GM12878 (cell line): ENCODE results near the gene ABL1. TPM values are rescaled to one million over a fixed set of nuclear protein-coding genes. Genes with fewer than 3 reads are reported as not detected.

Source experiments
- ATAC-seq: fragments of 200-7000 bp; cut with Tn5 transposase; 3 replicates; pipeline ENCODE4 v1.9.1; 2020; ENCODE audit warnings: mild to moderate bottlenecking, moderate library complexity
- BruUV-seq: library from RNA; stranded (reverse); fragments of 400-500 nt; replicated peaks from 2 replicates; lab custom pipeline; 2021; lab: Mats Ljungman, UMichigan
- CTCF ChIA-PET: fragments of 300-600 bp; sonication (Branson Sonifier 250); formaldehyde crosslinking; extraction: SDS; loops from one replicate; lab custom pipeline; 2021; ENCODE audit warnings: inconsistent platforms; lab: Yijun Ruan, JAX
- POLR2A ChIA-PET: fragments of 350-600 bp; formaldehyde crosslinking; extraction: SDS; loops from one replicate; lab custom pipeline; 2021; ENCODE audit warnings: inconsistent platforms; lab: Charles Lee
- RAD21 ChIA-PET: fragments of 300-600 bp; sonication (Branson Sonifier 250); formaldehyde crosslinking; loops from one replicate; lab custom pipeline; 2023; ENCODE audit warnings: antibody characterized with exemption; ENCODE audit not compliant: unreplicated experiment; lab: Charles Lee
- SMC1A ChIA-PET: fragments of 300-600 bp; sonication (Branson Sonifier 250); formaldehyde crosslinking; loops from one replicate; lab custom pipeline; 2023; ENCODE audit not compliant: unreplicated experiment, uncharacterized antibody; lab: Charles Lee
- DNase-seq: peaks from one replicate; pipeline ENCODE4 v3.0.0-alpha.2; 2011; ENCODE audit warnings: low read depth, low spot score
- FAIRE-seq: peaks from 3 replicates; lab custom pipeline; 2011; peaks lifted over from hg19 to GRCh38; lab: Jason Lieb, UNC
- H2AFZ ChIP-seq: 2 replicates; pipeline ENCODE4 v1.6.0; 2011; ENCODE audit warnings: low read depth, low read length, control low read depth; ENCODE audit not compliant: control insufficient read depth
- H3K27ac ChIP-seq: 2 replicates; pipeline ENCODE4 v1.5.1; 2011; ENCODE audit warnings: control low read depth; ENCODE audit not compliant: control insufficient read depth, insufficient read depth
- H3K27me3 ChIP-seq, 2 experiments: replicated peaks in 1 of 2; 2 replicates each; pipeline versions ENCODE4 v1.6.0 to v1.6.1; 2011; ENCODE audit warnings: low read length in 1 of 2; ENCODE audit not compliant: control insufficient read depth in 2 of 2, insufficient read depth in 2 of 2
- H3K36me3 ChIP-seq, 2 experiments: 2 replicates each; pipeline ENCODE4 v1.5.1; 2011; ENCODE audit warnings: low read length in 1 of 2; ENCODE audit not compliant: control insufficient read depth in 2 of 2, insufficient read depth in 2 of 2
- H3K4me1 ChIP-seq: 2 replicates; pipeline ENCODE4 v1.6.1; 2011; ENCODE audit warnings: mild to moderate bottlenecking, low read length, moderate library complexity, mixed read lengths; ENCODE audit not compliant: control insufficient read depth, insufficient read depth
- H3K4me2 ChIP-seq: 2 replicates; pipeline ENCODE4 v1.6.0; 2011; ENCODE audit warnings: control low read depth; ENCODE audit not compliant: control insufficient read depth, insufficient read depth
- H3K4me3 ChIP-seq: fragments of 200-600 bp; sonication (generic); 2 replicates; pipeline ENCODE4 v1.5.1; 2016
- H3K79me2 ChIP-seq: 2 replicates; pipeline ENCODE4 v1.6.0; 2011; ENCODE audit warnings: low read length; ENCODE audit not compliant: control insufficient read depth, insufficient read depth
- H3K9ac ChIP-seq: 2 replicates; pipeline ENCODE4 v1.8.0; 2011; ENCODE audit warnings: low read length, control low read depth, mixed read lengths; ENCODE audit not compliant: control insufficient read depth, insufficient read depth
- H3K9me3 ChIP-seq: replicated peaks from 3 replicates; pipeline ENCODE4 v1.5.1; 2011; ENCODE audit warnings: mild to moderate bottlenecking, low read length; ENCODE audit not compliant: control insufficient read depth, insufficient read depth
- H4K20me1 ChIP-seq: 2 replicates; pipeline ENCODE4 v1.6.0; 2011; ENCODE audit not compliant: control insufficient read depth, insufficient read depth
- ASH2L ChIP-seq: fragments of 300-600, 200-600 bp; sonication (generic); IDR thresholded peaks from 2 replicates; pipeline ENCODE4 v1.6.1; 2017; ENCODE audit warnings: low read depth, mild to moderate bottlenecking, borderline replicate concordance
- ATF7 ChIP-seq: fragments of 450-650 bp; IDR thresholded peaks from 2 replicates; pipeline ENCODE4 v1.6.1; 2016; ENCODE audit warnings: low read depth, mild to moderate bottlenecking
- BCL3 ChIP-seq: IDR thresholded peaks from 2 replicates; pipeline ENCODE4 v1.6.1; 2011; ENCODE audit warnings: borderline replicate concordance, low read depth, mild to moderate bottlenecking, moderate library complexity, low read length; ENCODE audit not compliant: insufficient read depth, poor library complexity, severe bottlenecking
- CEBPB ChIP-seq, 2 experiments: fragments of 150-350 bp in 1 of 2; IDR thresholded peaks; 2 replicates each; pipeline ENCODE4 v1.6.1; 2012 to 2014; ENCODE audit warnings: low read depth in 2 of 2, low read length in 2 of 2, borderline replicate concordance in 1 of 2, inconsistent platforms in 1 of 2
- HCFC1 ChIP-seq: fragments of 150-350 bp; IDR thresholded peaks from 2 replicates; pipeline ENCODE4 v1.6.1; 2014; ENCODE audit warnings: low read length
- HDAC2 ChIP-seq: fragments of 200-600 bp; sonication (generic); IDR thresholded peaks from 2 replicates; pipeline ENCODE4 v1.6.1; 2017
- HDAC6 ChIP-seq: fragments of 200-600 bp; sonication (generic); IDR thresholded peaks from one replicate; pipeline ENCODE4 v1.8.0; 2017; ENCODE audit warnings: antibody characterized with exemption; ENCODE audit not compliant: unreplicated experiment
- KLF5 ChIP-seq: fragments of 450-650 bp; IDR thresholded peaks from 2 replicates; pipeline ENCODE4 v1.6.1; 2014; ENCODE audit warnings: mild to moderate bottlenecking; ENCODE audit not compliant: partially characterized antibody
- NR2C1 ChIP-seq: fragments of 450-650 bp; IDR thresholded peaks from 2 replicates; pipeline ENCODE4 v1.6.1; 2017; ENCODE audit warnings: antibody characterized with exemption, mild to moderate bottlenecking, moderate library complexity
- RB1 ChIP-seq: fragments of 450-650 bp; formaldehyde crosslinking; IDR thresholded peaks from 2 replicates; pipeline ENCODE4 v1.6.1; 2017; ENCODE audit warnings: mild to moderate bottlenecking, borderline replicate concordance
- SIX5 ChIP-seq: IDR thresholded peaks from 2 replicates; pipeline ENCODE4 v1.6.1; 2011; ENCODE audit warnings: mild to moderate bottlenecking, low read depth, low read length, moderate library complexity; ENCODE audit not compliant: severe bottlenecking
- SUZ12 ChIP-seq: fragments of 200-600 bp; sonication (generic); IDR thresholded peaks from one replicate; pipeline ENCODE4 v1.6.1; 2018; ENCODE audit warnings: antibody characterized with exemption, mild to moderate bottlenecking; ENCODE audit not compliant: unreplicated experiment
- TCF7 ChIP-seq: IDR thresholded peaks from 2 replicates; pipeline ENCODE4 v1.6.1; 2014; ENCODE audit warnings: antibody characterized with exemption, borderline replicate concordance
- ZNF622 ChIP-seq: fragments of 450-650 bp; IDR thresholded peaks from 2 replicates; pipeline ENCODE4 v1.6.1; 2017; ENCODE audit warnings: mild to moderate bottlenecking, inconsistent platforms
- ZSCAN29 ChIP-seq: fragments of 450-650 bp; IDR thresholded peaks from 2 replicates; pipeline ENCODE4 v1.6.1; 2017; ENCODE audit warnings: mild to moderate bottlenecking, moderate library complexity
- WGBS: methylation state at CpG from one replicate; pipeline ENCODE4 v1.1.6; 2016; ENCODE audit warnings: low lambda C conversion rate; ENCODE audit not compliant: insufficient replicate concordance, insufficient coverage; ENCODE audit errors: missing lambda C conversion rate; 5-methylcytosine and 5-hydroxymethylcytosine counted together
- in situ Hi-C: fragments of 300-500 bp; cut with MboI; formaldehyde crosslinking; loops from 9 replicates; pipeline ENCODE4 v1.14.3; 2018; ENCODE audit warnings: mixed read lengths
- intact Hi-C: fragments of 100-400 bp; cut with micrococcal nuclease; formaldehyde crosslinking; loops from one replicate; pipeline ENCODE4 v1.14.2; 2022; ENCODE audit not compliant: unreplicated experiment
- polyA plus RNA-seq, 11 experiments: library from polyadenylated mRNA; depleted of rRNA in 4 of 11; unstranded in 6 of 11; stranded (reverse) in 5 of 11; fragments of >200 nt; fragmentation: Nextera tagmentation in 4 of 11; fragmentation: Illumina TruSeq in 1 of 11; extraction: Ambion mirVana in 4 of 11; extraction: Trizol in 1 of 11; gene quantifications; 1 replicate in 1 of 11; 2 replicates in 10 of 11; pipeline versions ENCODE4 v1.2.1 to v1.2.3, GENCODE V29; 2011 to 2016; ENCODE audit warnings: inconsistent platforms in 2 of 11, missing spikeins in 2 of 11, low read depth in 1 of 11
- total RNA-seq, 4 experiments: library from RNA; depleted of rRNA in 3 of 4; stranded (reverse); fragments of >200 nt in 3 of 4; fragmentation: Illumina TruSeq in 1 of 4; extraction: Trizol in 1 of 4; gene quantifications; 2 replicates each; pipeline versions ENCODE4 v1.2.1 to v1.2.3, GENCODE V29; 2013 to 2021

The ABL1 gene
- total and polyA plus RNA-seq, 10 of the 15 experiments (the other 5 are each of a cell fraction or from before 2014, with no cell fraction given), result 0.79 to 51.5 (median 16.3) TPM

GRCh38 chr9:130904070-130905044 lies 69.3 kb downstream of the ABL1 start:
- Histone ChIP-seq H3K36me3 (no peaks in the 10 kb centered on the region), H2AFZ (no peak overlapping the region), H3K4me1 (no peaks in the 10 kb centered on the region), H4K20me1 (no peaks in the 10 kb centered on the region), H3K27ac (no peak overlapping the region), H3K9ac (no peak overlapping the region), H3K27me3 (no peaks in the 10 kb centered on the region; a peak in 2 of 4 replicates), H3K9me3 (no peaks in the 10 kb centered on the region), H3K4me2 (no peak overlapping the region), H3K79me2 (no peaks in the 10 kb centered on the region), H3K4me3 (no peak overlapping the region)
- SMC1A ChIA-PET, result no interaction called here
- BruUV-seq, result no TSS peak
- POLR2A ChIA-PET, result no interaction called here
- no peak for TF ChIP-seq BCL3
- no peak for TF ChIP-seq ZSCAN29
- no peak for TF ChIP-seq NR2C1
- TF ChIP-seq RB1, result no peak
- no peak for TF ChIP-seq HDAC6
- TF ChIP-seq SUZ12, result no peak
- TF ChIP-seq ZNF622, result no peak
- TF ChIP-seq CEBPB (IDR thresholded peaks at IDR 0.05; ENCODE audit: borderline replicate concordance in 1 of 2, low read depth in 2 of 2, low read length in 2 of 2), result no peak
- TF ChIP-seq SIX5, result no peak
- TF ChIP-seq HCFC1, result no peak
- TF ChIP-seq TCF7, result no peak
- TF ChIP-seq KLF5, result no peak
- no peak for TF ChIP-seq HDAC2
- TF ChIP-seq ASH2L, result no peak
- no peak for TF ChIP-seq ATF7
- ATAC-seq, result no peak
- intact Hi-C loops, result no loop called here
- CTCF ChIA-PET, result no interaction called here
- WGBS, result 64% methylated on average over 46 of the region's 48 CpGs
- RAD21 ChIA-PET, result no interaction called here
- no peak for DNase-seq
- FAIRE-seq, result no peak
- in situ Hi-C loops, result no loop called here
